H9 (cell line): ENCODE measurements around the gene PRR27. TPM values are rescaled to one million over a fixed set of nuclear protein-coding genes. Genes with fewer than 3 reads are reported as not detected.

Experiments used
- total RNA-seq: library from RNA; stranded (reverse); gene quantifications from 2 replicates; pipeline ENCODE4 v1.2.1, GENCODE V29; 2021

Gene PRR27
- total RNA-seq, 1 experiment from 2014 or later: not detected

Other genes with a start within 250 kb of the PRR27 start
- not detected in 2 replicates for gene CSN1S1, start 223.2 kb upstream of the PRR27 start, total RNA-seq
- gene CSN2, start 188.5 kb upstream of the PRR27 start, total RNA-seq: not detected in 2 replicates
- gene STATH, start 158.3 kb upstream of the PRR27 start, total RNA-seq: not detected in 2 replicates
- not detected in 2 replicates for gene HTN3, start 125.8 kb upstream of the PRR27 start, total RNA-seq
- gene HTN1, start 103.8 kb upstream of the PRR27 start, total RNA-seq: not detected in 2 replicates
- gene ODAM, start 41.5 kb downstream of the PRR27 start, total RNA-seq: not detected in 2 replicates
- not detected in 2 replicates for gene FDCSP, start 71.9 kb downstream of the PRR27 start, total RNA-seq
- gene CSN3, start 88.4 kb downstream of the PRR27 start, total RNA-seq: not detected in 2 replicates
- 0.15 TPM in 1 of 2 replicates, not detected in the other for gene CABS1, start 180.7 kb downstream of the PRR27 start, total RNA-seq
- gene SMR3A, start 206.5 kb downstream of the PRR27 start, total RNA-seq: not detected in 2 replicates
- gene SMR3B, start 228.9 kb downstream of the PRR27 start, total RNA-seq: not detected in 2 replicates
- not detected in 2 replicates for gene OPRPN, start 243.7 kb downstream of the PRR27 start, total RNA-seq